HepG2 (cell line): ENCODE data around the gene GCG. TPM values are rescaled to one million over a fixed set of nuclear protein-coding genes. Genes with fewer than 3 reads are reported as not detected.
A peak's percentile ranks its signal among the peaks of the same experiment; 100 is the strongest.

Experiments used
- HOXA5 ChIP-seq: sonication (generic); formaldehyde crosslinking; IDR thresholded peaks from 2 replicates; pipeline ENCODE4 v1.4.0; 2020; ENCODE audit warnings: missing genetic modification reagents
- NCOA5 ChIP-seq: sonication (generic); formaldehyde crosslinking; IDR thresholded peaks from 2 replicates; pipeline ENCODE4 v1.4.0; 2020; ENCODE audit warnings: missing genetic modification reagents
- NFKB2 ChIP-seq: sonication (generic); formaldehyde crosslinking; IDR thresholded peaks from 2 replicates; pipeline ENCODE4 v1.4.0; 2020; ENCODE audit warnings: missing genetic modification reagents, borderline replicate concordance
- ZNF749 ChIP-seq: sonication (generic); formaldehyde crosslinking; IDR thresholded peaks from 2 replicates; pipeline ENCODE4 v1.8.0; 2022; ENCODE audit warnings: mild to moderate bottlenecking, missing genetic modification reagents, moderate library complexity, borderline replicate concordance
- ZNF891 ChIP-seq: sonication (generic); formaldehyde crosslinking; IDR thresholded peaks from 2 replicates; pipeline ENCODE4 v1.5.0; 2020; ENCODE audit warnings: mild to moderate bottlenecking, missing genetic modification reagents
- polyA plus RNA-seq, 8 experiments: library from polyadenylated mRNA; depleted of rRNA in 3 of 8; stranded (reverse) in 7 of 8; unstranded in 1 of 8; fragments of >200 nt; fragmentation: Illumina TruSeq in 4 of 8; extraction: Trizol in 4 of 8; gene quantifications; 2 replicates each; pipeline versions ENCODE4 v1.2.1 to v1.2.3, GENCODE V29; 2011 to 2016; ENCODE audit warnings: low read depth in 4 of 8, missing spikeins in 1 of 8, mixed read lengths in 1 of 8; ENCODE audit not compliant: insufficient read depth in 1 of 8
- total RNA-seq, 5 experiments: library from RNA; depleted of rRNA; stranded (reverse); fragments of >200 nt; fragmentation: Illumina TruSeq; extraction: Trizol; gene quantifications; 2 replicates each; pipeline ENCODE4 v1.2.3, GENCODE V29; 2016; ENCODE audit warnings: low read depth in 1 of 5
- TF ChIP-seq, protein P1 (sequence below): sonication (generic); formaldehyde crosslinking; IDR thresholded peaks from 2 replicates; pipeline ENCODE4 v1.5.0; 2020; ENCODE audit warnings: mild to moderate bottlenecking, missing genetic modification reagents
- TF ChIP-seq, protein P2 (sequence below): sonication (generic); formaldehyde crosslinking; IDR thresholded peaks from 2 replicates; pipeline ENCODE4 v1.5.0; 2020; ENCODE audit warnings: missing genetic modification reagents
- TF ChIP-seq, protein P3 (sequence below): sonication (generic); formaldehyde crosslinking; IDR thresholded peaks from 2 replicates; pipeline ENCODE4 v1.9.0; 2021; ENCODE audit warnings: mild to moderate bottlenecking, missing genetic modification reagents
- TF ChIP-seq, protein P4 (sequence below), 2 experiments: sonication (generic) in 1 of 2; formaldehyde crosslinking in 1 of 2; IDR thresholded peaks; 2 replicates each; pipeline versions ENCODE4 v1.4.0 to v1.6.1; 2016 to 2020; ENCODE audit warnings: borderline replicate concordance in 1 of 2, low read depth in 1 of 2, mild to moderate bottlenecking in 1 of 2, missing genetic modification reagents in 1 of 2

GCG gene
- total and polyA plus RNA-seq, 2 of the 13 experiments (the other 11 are each of a cell fraction or from before 2014, with no cell fraction given), result not detected

DNA sequence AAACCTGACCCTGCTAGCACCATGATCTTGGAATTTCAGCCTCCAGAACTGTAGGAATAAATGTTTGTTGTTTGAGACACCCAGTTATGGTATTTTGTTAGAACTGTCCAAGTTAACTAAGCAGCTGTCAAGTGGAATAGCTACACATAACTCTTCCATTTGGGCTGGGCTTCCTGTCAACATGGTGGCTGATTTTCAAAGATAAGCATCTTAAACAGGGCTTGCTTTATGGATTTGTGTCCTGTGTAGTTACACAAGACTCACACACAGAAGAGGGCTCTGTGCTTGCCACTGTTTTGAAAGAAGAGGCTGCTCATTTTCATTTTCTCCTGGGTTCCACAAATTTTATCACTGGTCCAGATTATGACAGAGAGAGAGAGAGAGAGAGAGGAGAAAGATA, 35.7 kb downstream of the GCG start (continued):
- TF ChIP-seq, protein P1, sequence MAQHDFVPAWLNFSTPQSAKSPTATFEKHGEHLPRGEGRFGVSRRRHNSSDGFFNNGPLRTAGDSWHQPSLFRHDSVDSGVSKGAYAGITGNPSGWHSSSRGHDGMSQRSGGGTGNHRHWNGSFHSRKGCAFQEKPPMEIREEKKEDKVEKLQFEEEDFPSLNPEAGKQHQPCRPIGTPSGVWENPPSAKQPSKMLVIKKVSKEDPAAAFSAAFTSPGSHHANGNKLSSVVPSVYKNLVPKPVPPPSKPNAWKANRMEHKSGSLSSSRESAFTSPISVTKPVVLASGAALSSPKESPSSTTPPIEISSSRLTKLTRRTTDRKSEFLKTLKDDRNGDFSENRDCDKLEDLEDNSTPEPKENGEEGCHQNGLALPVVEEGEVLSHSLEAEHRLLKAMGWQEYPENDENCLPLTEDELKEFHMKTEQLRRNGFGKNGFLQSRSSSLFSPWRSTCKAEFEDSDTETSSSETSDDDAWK (CRISPR knock-in tag), result no peak
- TF ChIP-seq, protein P2, sequence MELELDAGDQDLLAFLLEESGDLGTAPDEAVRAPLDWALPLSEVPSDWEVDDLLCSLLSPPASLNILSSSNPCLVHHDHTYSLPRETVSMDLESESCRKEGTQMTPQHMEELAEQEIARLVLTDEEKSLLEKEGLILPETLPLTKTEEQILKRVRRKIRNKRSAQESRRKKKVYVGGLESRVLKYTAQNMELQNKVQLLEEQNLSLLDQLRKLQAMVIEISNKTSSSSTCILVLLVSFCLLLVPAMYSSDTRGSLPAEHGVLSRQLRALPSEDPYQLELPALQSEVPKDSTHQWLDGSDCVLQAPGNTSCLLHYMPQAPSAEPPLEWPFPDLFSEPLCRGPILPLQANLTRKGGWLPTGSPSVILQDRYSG (CRISPR knock-in tag), result no peak
- no peak for TF ChIP-seq ZNF749 (CRISPR knock-in tag)
- no peak for TF ChIP-seq ZNF891 (CRISPR knock-in tag)
- no peak for TF ChIP-seq NCOA5 (CRISPR knock-in tag)
- no peak for TF ChIP-seq NFKB2 (CRISPR knock-in tag)
- TF ChIP-seq, protein P3, sequence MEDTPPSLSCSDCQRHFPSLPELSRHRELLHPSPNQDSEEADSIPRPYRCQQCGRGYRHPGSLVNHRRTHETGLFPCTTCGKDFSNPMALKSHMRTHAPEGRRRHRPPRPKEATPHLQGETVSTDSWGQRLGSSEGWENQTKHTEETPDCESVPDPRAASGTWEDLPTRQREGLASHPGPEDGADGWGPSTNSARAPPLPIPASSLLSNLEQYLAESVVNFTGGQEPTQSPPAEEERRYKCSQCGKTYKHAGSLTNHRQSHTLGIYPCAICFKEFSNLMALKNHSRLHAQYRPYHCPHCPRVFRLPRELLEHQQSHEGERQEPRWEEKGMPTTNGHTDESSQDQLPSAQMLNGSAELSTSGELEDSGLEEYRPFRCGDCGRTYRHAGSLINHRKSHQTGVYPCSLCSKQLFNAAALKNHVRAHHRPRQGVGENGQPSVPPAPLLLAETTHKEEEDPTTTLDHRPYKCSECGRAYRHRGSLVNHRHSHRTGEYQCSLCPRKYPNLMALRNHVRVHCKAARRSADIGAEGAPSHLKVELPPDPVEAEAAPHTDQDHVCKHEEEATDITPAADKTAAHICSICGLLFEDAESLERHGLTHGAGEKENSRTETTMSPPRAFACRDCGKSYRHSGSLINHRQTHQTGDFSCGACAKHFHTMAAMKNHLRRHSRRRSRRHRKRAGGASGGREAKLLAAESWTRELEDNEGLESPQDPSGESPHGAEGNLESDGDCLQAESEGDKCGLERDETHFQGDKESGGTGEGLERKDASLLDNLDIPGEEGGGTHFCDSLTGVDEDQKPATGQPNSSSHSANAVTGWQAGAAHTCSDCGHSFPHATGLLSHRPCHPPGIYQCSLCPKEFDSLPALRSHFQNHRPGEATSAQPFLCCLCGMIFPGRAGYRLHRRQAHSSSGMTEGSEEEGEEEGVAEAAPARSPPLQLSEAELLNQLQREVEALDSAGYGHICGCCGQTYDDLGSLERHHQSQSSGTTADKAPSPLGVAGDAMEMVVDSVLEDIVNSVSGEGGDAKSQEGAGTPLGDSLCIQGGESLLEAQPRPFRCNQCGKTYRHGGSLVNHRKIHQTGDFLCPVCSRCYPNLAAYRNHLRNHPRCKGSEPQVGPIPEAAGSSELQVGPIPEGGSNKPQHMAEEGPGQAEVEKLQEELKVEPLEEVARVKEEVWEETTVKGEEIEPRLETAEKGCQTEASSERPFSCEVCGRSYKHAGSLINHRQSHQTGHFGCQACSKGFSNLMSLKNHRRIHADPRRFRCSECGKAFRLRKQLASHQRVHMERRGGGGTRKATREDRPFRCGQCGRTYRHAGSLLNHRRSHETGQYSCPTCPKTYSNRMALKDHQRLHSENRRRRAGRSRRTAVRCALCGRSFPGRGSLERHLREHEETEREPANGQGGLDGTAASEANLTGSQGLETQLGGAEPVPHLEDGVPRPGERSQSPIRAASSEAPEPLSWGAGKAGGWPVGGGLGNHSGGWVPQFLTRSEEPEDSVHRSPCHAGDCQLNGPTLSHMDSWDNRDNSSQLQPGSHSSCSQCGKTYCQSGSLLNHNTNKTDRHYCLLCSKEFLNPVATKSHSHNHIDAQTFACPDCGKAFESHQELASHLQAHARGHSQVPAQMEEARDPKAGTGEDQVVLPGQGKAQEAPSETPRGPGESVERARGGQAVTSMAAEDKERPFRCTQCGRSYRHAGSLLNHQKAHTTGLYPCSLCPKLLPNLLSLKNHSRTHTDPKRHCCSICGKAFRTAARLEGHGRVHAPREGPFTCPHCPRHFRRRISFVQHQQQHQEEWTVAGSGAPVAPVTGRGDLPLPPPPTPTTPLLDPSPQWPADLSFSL (CRISPR knock-in tag), result peak; percentile 23; the same call in 1 of the 2 replicates
- TF ChIP-seq, protein P4, sequence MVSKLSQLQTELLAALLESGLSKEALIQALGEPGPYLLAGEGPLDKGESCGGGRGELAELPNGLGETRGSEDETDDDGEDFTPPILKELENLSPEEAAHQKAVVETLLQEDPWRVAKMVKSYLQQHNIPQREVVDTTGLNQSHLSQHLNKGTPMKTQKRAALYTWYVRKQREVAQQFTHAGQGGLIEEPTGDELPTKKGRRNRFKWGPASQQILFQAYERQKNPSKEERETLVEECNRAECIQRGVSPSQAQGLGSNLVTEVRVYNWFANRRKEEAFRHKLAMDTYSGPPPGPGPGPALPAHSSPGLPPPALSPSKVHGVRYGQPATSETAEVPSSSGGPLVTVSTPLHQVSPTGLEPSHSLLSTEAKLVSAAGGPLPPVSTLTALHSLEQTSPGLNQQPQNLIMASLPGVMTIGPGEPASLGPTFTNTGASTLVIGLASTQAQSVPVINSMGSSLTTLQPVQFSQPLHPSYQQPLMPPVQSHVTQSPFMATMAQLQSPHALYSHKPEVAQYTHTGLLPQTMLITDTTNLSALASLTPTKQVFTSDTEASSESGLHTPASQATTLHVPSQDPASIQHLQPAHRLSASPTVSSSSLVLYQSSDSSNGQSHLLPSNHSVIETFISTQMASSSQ (IDR thresholded peaks at IDR 0.05; ENCODE audit: low read depth), result no peak
- TF ChIP-seq, protein P4 (CRISPR knock-in tag; IDR thresholded peaks at IDR 0.05; ENCODE audit: borderline replicate concordance), result peak; percentile 35; the same call in 1 of the 2 replicates
- TF ChIP-seq HOXA5, result peak; percentile 55; the same call in 1 of the 2 replicates
